Hypothalamus (tissue), 51 donors: ENCODE measurements around the gene KRT23.
A peak's percentile ranks its signal among the peaks of the same experiment; 100 is the strongest.

Source experiments
- DNase-seq, 51 donors: peaks; one replicate each; lab custom pipeline; 2025; lab: John Stamatoyannopoulos, UW

Gene KRT23, protein sequence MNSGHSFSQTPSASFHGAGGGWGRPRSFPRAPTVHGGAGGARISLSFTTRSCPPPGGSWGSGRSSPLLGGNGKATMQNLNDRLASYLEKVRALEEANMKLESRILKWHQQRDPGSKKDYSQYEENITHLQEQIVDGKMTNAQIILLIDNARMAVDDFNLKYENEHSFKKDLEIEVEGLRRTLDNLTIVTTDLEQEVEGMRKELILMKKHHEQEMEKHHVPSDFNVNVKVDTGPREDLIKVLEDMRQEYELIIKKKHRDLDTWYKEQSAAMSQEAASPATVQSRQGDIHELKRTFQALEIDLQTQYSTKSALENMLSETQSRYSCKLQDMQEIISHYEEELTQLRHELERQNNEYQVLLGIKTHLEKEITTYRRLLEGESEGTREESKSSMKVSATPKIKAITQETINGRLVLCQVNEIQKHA

DNA sequence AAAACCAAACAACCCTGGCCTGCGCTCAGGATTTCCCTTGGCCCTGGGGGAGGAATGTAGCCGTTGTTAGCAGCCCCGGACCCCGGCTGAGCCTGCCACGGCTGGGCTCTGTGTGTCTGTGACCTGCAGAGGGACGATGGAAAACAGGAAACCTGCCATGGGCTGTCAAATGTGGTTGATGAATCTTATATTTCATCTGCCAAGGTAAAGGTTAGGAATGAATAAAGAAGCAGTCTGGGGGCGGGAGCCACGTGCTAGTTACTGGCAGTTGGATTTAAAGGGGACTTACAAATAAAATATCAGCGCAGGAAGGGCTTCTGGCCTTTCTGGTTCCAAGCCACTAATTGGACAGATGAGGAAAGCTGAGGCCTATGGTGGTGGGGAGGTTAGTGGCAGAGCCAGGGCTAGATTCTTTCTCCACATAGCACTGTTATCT lies at the start of gene KRT23:
KRT23 (minus strand) TSS at position 263 of the 436 bp plus-strand sequence. CDS start 1,043 bp downstream, outside the sequence.
- DNase-seq: no peak

DNA sequence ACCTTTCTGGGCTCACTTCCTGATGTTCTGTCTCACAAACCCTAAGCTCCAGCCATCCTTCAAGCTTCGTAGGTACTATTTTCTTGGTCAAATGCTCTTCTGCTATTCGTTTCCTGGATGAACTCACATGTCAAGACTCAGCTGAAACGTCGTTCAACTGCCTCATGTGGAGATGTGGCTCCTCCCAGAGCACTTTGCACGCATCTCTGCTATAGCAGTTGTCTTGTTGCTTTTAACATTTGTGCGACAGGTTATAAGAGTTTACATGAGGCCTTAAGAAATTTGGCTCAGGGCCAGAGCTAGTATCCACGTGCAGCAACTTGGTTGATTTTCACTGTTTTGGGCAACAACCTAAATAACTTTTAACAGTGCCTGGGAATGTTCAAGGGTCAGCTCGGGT lies 49.5 kb upstream of the KRT23 start:
- DNase-seq: no peak

DNA sequence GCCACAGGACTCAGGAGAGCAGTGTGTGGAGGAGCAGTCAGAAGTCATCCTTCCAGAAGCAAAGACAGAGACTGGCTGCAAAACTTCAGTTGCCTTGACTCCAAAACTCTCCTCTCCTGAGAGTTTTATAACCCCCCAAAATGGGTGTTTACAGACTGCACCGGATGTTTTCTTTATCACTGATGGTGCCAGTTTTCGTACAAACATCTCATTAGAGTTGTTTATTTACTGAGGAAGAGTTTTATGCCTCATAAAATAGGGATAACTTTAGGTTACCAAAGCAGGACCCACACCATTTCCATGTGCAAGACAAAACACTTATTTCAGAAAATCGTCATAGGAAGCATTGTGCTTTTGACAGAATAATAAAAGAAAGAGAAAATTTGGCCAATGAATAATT lies 46.8 kb upstream of the KRT23 start, which contains the start of gene KRT40:
KRT40 (minus strand) TSS at position 101 of the 400 bp plus-strand sequence; CDS start at position 48, 53 bp downstream.
- DNase-seq: no peak

DNA sequence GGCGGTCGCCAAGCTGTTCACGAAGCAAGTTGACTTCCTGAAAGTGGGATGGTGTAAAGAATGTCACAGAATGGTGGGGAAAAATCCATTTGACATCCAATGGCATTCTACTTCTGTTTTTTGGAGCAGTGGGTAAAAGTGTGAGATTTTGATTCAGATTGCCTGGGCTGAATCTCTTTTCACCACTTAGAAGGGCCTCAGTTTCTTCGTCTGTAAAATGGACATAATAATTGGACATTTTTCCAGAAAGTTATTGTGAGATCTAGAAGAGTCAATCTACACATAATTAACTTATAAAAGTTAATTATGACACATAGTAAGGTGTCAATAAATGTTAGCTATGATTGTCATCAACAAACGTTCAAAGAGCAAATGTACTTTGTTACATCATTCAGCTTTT lies 43.7 kb upstream of the KRT23 start:
- no peak for DNase-seq

DNA sequence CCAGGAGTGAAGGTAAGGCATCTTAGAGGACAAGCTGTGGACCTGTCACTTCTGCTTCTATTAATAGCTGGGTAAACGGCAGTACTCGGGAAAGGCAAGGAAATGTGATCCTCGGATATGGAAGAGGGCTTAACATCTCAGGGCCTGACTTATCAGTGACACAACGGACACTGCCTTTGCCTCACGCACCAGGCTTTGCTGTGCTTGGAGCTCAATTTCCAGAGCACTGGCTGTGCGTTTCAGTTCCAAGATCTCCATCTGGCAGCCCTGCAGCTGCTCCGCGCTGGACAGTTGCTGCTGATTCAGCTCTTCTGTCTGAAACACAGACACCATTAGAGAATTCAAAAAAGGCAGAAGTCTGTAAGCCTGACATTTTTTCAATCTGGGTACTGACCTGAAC lies 43.1 kb upstream of the KRT23 start:
- DNase-seq: peak in 23 of 51 donors; percentile 1 to 48 (median 18)

DNA sequence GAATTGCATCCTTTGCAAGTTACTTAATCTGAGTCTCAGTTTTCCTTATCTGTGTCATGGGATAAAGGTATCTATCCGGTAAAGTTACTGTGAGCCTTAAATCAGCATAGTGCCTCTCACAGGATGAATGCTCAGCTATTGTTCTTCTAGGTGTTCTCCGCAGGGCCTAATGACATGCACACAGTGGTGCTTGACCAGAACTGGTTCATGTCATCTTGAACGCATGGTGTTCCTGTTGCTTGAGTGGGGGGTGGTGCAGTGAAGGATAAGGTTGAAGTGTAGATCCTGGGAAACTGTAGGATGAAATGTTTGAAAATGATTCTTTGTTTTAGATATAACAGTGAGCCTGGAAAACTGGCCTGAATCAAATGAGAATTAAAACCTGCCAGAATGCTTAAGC lies 42.7 kb upstream of the KRT23 start:
- no peak for DNase-seq

DNA sequence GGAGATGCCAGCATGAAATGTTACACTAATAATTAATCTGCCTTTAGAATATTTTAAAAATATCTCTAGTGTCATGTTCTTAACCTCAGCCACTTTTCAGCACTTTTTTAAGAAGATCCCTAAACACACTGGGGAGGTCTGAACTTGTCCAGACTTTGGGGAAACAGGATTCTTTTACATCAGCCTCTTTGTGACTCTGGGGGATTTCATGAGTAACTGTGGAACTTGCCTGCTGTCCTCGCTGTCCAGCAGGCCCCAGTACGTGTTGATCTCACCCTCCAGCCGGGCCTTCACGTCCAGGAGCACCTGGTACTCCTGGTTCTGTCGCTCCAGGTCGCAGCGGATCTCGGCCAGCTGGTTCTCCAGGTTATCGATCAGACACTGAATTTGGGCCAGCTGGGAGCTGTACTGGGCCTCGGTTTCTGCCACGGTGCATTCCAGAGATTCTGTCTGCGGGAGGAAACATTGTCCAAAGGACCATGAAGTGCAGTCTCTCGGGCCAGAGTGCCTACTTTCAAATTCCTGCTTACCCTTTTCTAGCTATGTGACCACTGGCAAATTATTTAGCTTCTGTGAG lies 41.2 kb upstream of the KRT23 start:
- DNase-seq: no peak

DNA sequence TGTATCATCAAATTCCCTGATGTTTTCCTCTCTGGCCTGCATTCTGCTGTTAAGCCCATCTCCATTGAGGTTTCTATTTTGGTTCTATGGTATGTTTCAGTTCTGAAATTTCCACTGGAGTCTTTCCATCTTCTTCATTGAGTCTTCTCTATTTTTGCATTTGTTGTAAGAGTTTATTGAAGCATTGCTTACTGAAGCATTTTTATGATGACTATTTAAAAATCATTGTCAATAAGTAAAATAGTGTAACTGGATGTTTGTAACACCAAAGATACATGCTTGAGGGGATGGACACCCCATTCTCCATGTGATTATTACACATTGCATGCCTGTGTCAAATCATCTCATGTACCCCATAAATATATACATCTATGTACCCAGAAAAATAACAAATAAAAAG lies 38.1 kb upstream of the KRT23 start:
- no peak for DNase-seq

DNA sequence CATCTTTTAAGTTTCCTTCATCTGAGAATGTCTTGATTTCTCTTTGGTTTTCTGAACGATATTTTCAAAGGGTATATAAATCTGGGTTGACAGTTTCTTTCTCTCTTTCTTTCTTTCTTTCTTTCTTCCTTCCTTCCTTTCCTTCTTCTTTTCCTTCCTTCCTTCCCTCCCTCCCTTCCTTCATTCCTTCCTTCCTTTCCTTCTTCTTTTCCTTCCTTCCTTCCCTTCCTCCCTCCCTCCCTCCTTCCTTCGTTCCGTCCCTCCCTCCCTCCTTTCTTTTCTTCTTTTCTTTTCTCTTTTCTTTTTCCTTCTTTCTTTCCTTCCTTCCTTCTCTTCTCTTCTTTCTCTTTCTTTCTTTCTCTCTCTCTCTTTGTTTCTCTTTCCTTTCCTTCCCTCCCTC lies 36.9 kb upstream of the KRT23 start:
- DNase-seq: no peak

DNA sequence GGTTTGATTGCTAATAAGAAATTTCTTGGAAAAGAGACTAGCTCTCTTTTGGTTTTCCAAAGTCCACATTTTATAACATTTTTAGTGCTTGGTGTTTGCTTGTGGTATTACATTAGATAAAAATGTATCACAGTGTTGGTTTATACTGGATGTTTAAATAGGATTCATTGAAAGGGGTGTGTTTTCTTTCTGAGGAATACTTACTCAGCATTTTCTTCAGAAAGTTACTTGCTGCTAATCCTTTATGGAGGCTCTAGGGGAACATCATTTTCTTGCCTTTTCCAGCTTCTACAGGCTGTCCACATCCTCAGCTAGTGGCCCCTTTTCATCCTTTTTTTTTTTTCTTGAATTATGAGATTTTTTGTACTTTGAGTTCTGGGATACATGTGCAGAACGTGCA lies 30.1 kb upstream of the KRT23 start:
- no peak for DNase-seq

DNA sequence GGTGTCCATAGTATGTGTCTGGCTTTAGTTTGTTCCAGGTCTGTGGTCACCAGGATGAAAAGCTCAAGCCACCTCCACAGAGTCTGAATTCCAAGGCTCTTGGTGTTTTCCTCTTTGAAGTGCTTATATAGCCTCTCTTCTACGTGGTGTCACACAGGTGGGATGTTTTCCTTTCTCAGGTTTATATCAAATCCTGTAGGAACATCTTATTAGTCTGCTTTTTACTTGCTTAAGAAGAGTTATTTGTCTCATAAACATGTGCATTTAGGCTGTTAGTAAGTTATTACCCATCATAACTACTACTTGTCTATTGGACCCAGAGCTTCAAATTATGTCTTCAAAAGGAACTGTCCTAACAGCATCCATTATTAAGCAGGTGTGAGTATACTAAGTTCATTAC lies 29.4 kb upstream of the KRT23 start, which contains the start of gene KRT39:
KRT39 (minus strand) TSS at position 101 of the 400 bp plus-strand sequence; CDS start at position 9, 92 bp downstream.
- no peak for DNase-seq

DNA sequence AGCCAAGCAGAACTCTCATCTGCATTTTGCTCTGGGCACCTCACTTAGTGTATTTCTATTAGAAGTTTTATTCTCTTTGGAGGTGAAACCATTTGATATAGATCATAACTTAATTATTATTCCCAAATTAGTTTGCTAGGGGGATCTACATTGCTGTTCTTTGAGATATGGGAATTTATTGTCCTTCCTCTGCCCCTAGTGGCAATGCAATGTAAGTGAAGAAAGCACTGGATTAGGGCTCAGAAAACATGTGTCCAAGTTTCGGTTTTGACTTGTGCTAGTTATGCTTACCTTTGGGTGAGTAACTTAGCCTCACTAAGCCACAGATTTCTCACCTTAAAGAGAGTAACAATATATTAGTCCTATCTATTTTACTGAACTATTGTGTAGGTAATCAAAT lies 26.4 kb upstream of the KRT23 start:
- no peak for DNase-seq

DNA sequence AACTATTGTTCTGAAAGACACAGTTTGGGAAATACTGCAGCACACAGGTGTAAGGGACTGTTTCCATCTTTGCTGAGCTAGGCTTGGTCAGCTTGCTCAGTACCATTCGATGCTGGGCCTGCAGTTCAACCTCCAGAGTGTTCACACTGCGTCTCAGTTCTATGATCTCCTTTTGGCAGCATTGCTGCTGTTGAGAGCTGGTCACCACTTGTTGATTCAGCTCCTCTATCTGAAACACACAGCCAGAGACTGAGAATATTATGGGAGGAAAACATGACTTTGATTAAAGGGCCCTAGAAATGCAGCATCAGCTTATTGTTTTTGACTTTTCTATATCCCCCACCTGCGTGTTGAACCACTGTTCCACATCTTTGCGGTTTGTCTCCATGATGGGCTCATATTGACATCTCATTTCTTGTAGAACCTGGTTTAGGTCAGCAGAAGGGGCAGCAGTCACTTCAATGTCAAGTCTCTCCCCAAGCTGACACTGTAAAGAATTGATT lies 24.7 kb upstream of the KRT23 start:
- DNase-seq: no peak

DNA sequence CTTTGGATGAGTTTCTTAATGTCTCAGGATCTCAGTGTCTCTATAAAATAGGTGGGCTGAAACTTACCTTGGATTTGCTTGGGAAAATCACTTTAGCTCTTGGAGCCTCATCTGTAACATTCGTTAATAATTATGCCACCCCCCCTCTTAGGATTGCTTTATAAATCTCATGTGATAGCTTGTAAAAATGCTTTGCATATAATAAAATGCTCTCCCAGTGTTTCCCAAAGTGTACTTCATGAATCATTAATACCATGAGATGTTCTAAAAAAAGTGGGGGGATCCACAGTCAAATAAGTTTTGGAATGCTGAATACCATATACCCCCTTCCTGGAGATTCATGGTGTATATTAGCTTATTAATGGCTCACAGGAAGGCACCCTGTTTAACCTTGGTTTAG lies 24.1 kb upstream of the KRT23 start:
- no peak for DNase-seq

DNA sequence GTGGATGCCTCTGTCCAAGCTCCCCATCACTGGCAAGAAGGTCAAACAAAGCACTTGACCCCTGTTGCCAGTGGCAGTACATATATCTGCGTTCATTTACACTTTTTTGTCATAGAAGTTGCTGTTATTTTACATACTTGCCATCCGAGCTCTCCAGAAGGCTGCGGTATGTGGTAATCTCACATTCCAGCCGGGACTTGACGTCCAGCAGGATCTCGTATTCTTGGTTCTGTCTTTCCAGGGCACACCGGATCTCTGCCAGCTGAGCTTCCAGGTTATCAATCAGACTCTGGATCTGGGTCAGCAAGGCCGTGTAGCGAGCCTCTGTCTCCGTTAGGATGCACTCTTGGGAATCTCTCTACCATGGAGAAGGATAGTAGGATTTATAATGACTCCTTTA lies 22.7 kb upstream of the KRT23 start:
- DNase-seq: no peak

DNA sequence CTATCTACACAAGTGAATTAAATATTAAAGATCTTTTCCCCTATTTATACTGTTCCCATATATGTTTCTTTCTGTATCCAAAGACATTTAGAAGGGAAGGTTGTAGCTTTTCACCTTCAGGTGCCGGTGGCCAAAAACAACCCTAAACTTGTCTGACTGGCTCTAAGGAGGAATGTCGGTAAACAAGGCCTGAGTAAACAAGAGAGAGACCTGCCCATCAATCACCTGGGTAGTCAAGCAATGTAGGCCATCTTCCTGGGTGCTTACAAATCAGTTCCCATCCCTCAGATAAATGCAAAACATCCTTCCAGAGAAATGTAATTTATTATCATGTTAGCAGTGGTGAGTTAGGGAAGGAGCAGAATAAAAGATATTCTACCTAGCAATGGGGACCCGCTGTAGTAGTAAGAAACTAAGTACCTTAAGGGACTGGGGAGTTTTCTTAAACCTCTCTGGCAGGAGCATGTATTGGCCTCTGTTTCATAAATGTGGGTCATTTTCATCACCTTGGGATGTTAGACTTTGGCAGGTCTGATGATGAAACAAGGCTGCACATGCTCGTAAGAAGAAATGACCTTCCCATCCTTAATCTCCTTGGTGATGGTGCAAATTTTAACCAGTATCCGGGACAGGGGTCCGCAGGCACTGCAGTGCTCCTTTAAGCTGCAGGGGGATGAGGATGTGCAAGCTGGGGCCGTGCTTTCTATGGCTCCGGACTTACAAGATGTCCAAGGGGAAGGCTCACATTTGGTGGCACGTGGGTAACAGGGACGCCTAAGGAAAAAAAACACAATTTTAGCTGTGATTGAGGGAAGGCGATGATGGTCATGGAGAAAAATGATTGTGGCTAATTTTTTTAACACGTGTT lies 20.9 kb upstream of the KRT23 start:
- DNase-seq: no peak

DNA sequence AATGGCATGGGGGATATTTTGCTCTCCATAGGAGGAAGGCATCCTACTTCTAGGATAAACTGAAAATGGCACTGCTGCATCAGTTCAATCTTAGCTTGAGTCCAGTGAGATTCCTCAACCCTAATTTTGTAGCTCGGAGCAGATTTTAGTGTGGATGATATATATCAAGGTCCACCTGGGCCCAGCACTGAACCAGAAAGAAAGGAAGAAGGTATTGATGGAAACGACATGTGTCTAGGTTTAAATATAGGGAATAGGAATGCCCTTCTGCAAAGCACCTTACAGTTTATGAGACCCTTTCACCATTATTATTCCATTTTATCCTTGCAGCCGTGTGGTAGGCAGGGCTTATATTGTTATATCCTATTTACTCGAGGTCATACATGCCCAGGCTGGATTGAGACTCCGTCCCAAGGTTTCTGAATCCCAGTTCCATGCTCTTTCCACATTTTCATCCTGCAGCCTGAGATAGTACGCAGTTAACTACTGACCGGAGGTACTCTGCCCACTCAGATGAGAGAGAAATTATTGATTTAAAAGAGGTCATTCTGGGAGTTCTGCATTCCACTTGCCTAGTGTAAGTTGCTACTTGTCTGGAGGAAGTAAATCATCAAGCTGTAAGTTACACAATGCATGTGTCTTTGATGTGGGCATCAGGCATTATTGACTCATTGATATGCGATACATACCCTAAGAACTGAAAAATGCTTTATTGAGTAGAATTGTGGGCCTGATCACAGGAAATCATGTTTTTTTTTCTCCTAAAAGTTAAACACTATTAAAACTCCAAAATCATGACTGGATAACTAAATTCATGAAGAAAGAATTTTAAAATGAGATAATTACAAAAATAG lies 19.2 kb upstream of the KRT23 start:
- no peak for DNase-seq

DNA sequence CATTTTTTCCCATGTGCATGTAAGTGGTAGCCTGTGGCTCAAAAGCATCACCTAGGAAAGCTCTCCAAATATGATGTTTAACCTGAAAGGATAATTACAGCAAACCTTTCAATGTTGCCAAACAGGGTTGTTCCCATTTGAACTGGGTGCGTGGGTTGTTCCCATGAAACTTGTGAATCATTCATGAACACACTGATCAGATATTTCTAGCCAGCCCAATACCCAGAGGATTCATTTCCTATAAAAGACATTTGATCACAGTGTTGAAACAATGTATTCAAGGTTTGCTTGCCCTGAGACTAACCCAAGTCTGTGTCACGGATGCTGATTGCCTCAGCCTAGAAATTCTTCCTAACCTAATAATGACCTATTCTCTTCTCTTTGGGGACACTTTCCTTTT lies 16.4 kb upstream of the KRT23 start:
- DNase-seq: no peak

DNA sequence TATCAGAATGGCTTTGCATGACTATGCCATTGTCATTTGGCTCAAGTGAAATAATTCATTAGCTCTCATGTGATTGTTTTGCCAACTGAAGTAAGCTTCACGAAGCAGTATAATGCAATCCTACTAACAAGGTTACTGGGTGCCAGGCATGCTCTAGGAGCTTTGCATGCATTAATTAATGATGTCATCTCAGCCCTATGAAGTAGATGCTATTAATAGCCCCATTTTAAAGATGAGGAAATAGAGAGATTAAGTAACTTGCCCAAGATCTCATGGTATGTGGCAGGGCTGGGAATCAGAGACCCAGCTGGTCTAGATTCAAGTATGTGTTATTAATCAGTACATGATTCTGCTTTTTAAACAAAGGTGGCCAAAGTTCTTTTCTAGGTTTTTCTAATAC lies 15.2 kb upstream of the KRT23 start:
- no peak for DNase-seq

DNA sequence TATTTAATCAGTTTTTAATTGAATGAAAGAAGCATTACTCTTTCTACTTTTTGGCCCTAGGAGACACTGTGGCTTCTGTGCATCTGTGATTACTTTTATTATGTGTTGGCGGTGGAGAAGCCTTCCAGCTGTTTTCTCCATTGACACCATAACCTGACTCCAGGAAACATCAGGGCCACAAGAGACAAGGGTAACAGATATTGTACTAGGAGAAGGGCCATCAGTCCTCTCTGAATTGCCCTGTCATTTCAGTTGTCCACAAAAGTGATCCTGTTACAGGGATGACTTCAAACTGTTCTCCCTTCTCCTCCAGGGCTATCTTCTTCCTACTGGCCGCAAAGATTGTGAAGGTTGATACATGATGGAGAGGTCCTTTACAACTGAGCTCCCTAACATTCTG lies 14.7 kb upstream of the KRT23 start:
- DNase-seq: no peak
